Thyroid gland (tissue), 4 donors: ENCODE results near the gene ACP2. TPM values are rescaled to one million over a fixed set of nuclear protein-coding genes. Genes with fewer than 3 reads are reported as not detected.

Source experiments
- DNase-seq, 2 donors: peaks; one replicate each; pipeline ENCODE4 v3.0.0-alpha.2; 2019
- H3K27ac ChIP-seq, 3 donors: fragments of 200-600 bp; sonication (generic); 1 replicate in 2 of 3; 2 replicates in 1 of 3; pipeline ENCODE4 v1.5.1; 2016 to 2019; ENCODE audit warnings: mild to moderate bottlenecking in 1 of 3, moderate library complexity in 1 of 3
- H3K27me3 ChIP-seq: fragments of 200-600 bp; sonication (generic); one replicate; pipeline ENCODE4 v1.5.1; 2019
- H3K36me3 ChIP-seq, 2 donors: fragments of 200-600 bp; sonication (generic); one replicate each; pipeline ENCODE4 v1.5.1; 2016 to 2019
- H3K4me1 ChIP-seq, 2 donors: fragments of 200-600 bp; sonication (generic); one replicate each; pipeline ENCODE4 v1.5.1; 2017 to 2019
- H3K4me3 ChIP-seq, 3 donors: fragments of 200-600 bp; sonication (generic); replicated peaks in 1 of 3; 1 replicate in 2 of 3; 2 replicates in 1 of 3; pipeline ENCODE4 v1.5.1; 2016; ENCODE audit warnings: mild to moderate bottlenecking in 1 of 3
- H3K9me3 ChIP-seq: fragments of 200-600 bp; sonication (generic); one replicate; pipeline ENCODE4 v1.5.1; 2017
- CTCF ChIP-seq, 6 experiments: fragments of 200-600 bp in 3 of 6; fragments of 450-650 bp in 3 of 6; sonication (generic) in 3 of 6; IDR thresholded peaks; one replicate each; pipeline ENCODE4 v1.5.1; 2016 to 2019; ENCODE audit warnings: antibody characterized with exemption in 6 of 6, mild to moderate bottlenecking in 2 of 6, inconsistent platforms in 1 of 6, moderate library complexity in 1 of 6
- POLR2A ChIP-seq, 2 donors: fragments of 450-650 bp; IDR thresholded peaks; one replicate each; pipeline ENCODE4 v1.6.1; 2017; ENCODE audit warnings: antibody characterized with exemption in 2 of 2, mild to moderate bottlenecking in 2 of 2, moderate library complexity in 1 of 2
- WGBS, 2 donors: methylation state at CpG; one replicate each; pipeline ENCODE4 v1.1.5; 2017; 5-methylcytosine and 5-hydroxymethylcytosine counted together
- intact Hi-C: fragments of 100-400 bp; cut with DNase I; formaldehyde crosslinking; loops from one replicate; pipeline ENCODE4 v1.15.1; 2023
- total RNA-seq, 4 donors: library from RNA; depleted of rRNA; stranded (reverse); fragments of >200 nt; gene quantifications; one replicate each; pipeline ENCODE4 v1.2.3, GENCODE V29; 2016

The ACP2 gene
- total RNA-seq, 4 donors from 2014 or later, result 32.4 to 98.5 (median 73.3) TPM

DNA sequence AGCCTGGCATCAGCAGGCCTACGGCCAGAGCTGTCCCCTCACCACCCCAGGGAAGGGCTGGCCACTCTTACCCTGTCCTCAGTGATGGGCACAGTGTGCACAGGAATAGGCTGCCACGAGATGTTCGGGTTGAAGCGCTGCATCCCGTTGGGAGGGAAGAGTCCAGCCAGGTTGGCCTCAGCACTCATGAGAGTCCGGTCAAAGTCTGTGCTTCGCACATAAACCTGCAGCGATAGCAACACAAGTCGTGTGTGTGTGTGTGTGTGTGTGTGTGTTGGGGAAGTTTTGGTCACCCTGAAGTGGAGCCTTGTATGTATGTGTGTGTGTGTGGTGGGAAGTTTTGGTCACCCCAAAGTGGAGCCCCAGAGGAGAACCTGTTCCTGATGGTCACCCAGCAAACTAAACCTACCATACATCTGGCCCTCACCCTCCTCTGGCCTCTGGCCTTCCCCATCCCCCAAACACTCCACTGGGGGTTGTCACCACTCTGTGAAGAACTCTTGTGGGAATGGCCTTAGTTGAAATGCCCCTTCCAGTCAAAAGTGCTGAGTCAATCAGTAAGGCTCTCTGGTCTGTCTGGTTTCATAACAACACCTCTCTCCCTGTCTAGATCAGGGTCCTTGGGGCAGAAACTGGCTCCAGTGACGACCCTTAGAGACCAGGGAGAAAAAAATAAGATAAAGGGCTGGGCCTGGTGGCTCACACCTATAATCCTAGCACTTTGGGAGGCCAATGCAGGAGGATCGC lies 2.8 kb downstream of the ACP2 start:
- no peak overlapping the region for H3K27ac ChIP-seq
- no peak for DNase-seq
- H3K4me3 ChIP-seq, result no peak overlapping the region
- intact Hi-C loops, result loop anchor here (5.0 kb wide), 1 partner anchor 63 kb away; no protein-coding TSS in a partner anchor
- H3K36me3 ChIP-seq, result peaks cover 40 to 47% of the 10 kb centered on the region in 2 donors
- H3K4me1 ChIP-seq, result peaks cover 16 to 21% of the 10 kb centered on the region in 2 donors
- WGBS, 2 donors, result 87 to 93% methylated on average over 11 of the region's 11 CpGs
- TF ChIP-seq POLR2A (IDR thresholded peaks at IDR 0.05), result no peak
- no peak for TF ChIP-seq CTCF (IDR thresholded peaks at IDR 0.05)
- no peaks in the 10 kb centered on the region for H3K9me3 ChIP-seq
- H3K27me3 ChIP-seq, result no peaks in the 10 kb centered on the region

DNA sequence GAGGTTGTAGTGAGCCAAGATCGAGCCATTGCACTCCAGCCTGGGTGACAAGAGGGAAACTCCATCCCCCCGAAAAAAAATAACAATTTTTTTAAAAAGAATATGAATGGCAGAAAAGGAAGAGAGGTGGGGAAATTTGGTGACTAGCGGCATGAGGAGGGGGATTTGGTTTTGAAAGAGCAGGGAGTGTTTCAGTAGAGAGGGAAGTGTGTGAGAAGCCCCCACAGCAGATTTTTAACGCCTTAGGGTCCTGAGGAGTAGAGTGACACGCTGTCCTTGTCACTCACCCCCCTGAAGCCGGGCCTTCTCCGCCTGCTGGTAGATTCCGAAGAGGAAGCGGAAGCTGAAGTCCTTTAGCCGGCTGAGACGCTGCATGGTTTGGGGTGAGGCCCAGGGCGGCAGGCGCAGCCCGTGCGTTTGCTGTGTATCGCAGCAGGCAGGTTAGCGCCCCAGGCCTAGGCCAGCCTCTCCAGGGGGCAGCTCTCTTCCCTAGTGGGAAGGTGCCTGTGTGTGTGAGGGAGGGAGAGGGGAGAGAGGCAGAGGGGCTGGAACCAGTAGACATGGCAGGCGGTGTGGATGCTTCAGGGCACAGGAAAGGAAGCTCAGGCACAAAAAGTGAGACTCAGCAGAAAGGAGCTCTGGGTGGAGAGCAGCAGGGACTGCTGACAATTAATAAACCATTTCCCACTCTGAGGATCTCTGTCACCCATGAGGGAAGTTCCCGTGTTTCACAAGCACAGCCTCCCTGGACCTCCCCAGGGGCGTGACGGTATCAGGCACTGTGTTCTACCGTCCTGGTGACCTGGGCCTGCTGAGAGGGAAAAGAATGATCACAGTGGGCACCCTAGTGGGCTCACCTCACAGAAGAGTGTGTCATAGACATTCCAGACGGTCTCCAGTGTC lies 3.9 kb downstream of the ACP2 start:
- no peak overlapping the region for H3K27ac ChIP-seq
- no peak for DNase-seq
- no peaks in the 10 kb centered on the region for H3K9me3 ChIP-seq
- no peaks in the 10 kb centered on the region for H3K27me3 ChIP-seq
- no peak for TF ChIP-seq CTCF (IDR thresholded peaks at IDR 0.05)
- TF ChIP-seq POLR2A (IDR thresholded peaks at IDR 0.05), result no peak
- H3K4me3 ChIP-seq, result no peak overlapping the region
- peaks cover 49 to 55% of the 10 kb centered on the region in 2 donors for H3K36me3 ChIP-seq
- WGBS, 2 donors, result 92% methylated on average over 23 of the region's 23 CpGs
- intact Hi-C loops, result loop anchor here (5.0 kb wide), 1 partner anchor 62 kb away; no protein-coding TSS in a partner anchor
- H3K4me1 ChIP-seq, result peaks cover 14 to 18% of the 10 kb centered on the region in 2 donors

DNA sequence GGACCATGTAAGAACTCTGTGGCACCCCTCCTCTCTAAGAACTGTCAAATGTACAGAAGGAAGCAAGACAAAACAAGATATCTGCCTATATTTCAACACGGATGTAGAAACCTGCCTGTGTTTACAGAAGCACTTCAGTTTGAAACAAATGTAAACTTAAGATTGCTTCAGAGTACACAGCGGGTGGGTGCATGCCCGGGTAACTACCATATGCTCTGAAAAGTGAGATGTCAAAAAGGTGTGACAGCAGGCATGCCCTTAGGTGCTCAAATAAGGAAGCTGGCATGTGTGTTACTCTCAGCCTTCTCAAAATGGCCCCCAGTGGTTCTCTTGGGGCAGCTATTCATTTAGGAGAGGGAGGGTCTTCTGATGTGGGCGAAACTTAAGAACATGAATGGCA lies 5.2 kb downstream of the ACP2 start:
- intact Hi-C loops, result no loop called here
- 88 to 89% methylated on average over 4 of the region's 4 CpGs for WGBS, 2 donors
- Histone ChIP-seq H3K36me3 (peaks cover 58 to 64% of the 10 kb centered on the region in 2 donors), H3K9me3 (no peaks in the 10 kb centered on the region), H3K27me3 (no peaks in the 10 kb centered on the region), H3K27ac (no peak overlapping the region), H3K4me1 (peaks cover 10 to 11% of the 10 kb centered on the region in 2 donors), H3K4me3 (no peak overlapping the region)
- TF ChIP-seq CTCF (IDR thresholded peaks at IDR 0.05) (no peak), POLR2A (IDR thresholded peaks at IDR 0.05) (no peak)
- no peak for DNase-seq

- TF ChIP-seq CTCF (IDR thresholded peaks at IDR 0.05) (no peak), POLR2A (IDR thresholded peaks at IDR 0.05) (no peak)
- H3K27ac ChIP-seq, result no peak overlapping the region
- 93 to 94% methylated on average over 8 to 21 of the region's 21 CpGs for WGBS, 2 donors
Measured at GRCh38 chr11:47242596-47243192, 5.9 kb downstream of the ACP2 start.

More at GRCh38 chr11:47242596-47243192, 5.9 kb downstream of the ACP2 start:
- H3K4me3 ChIP-seq, result no peak overlapping the region
- no peaks in the 10 kb centered on the region for H3K27me3 ChIP-seq
- intact Hi-C loops, result no loop called here
- DNase-seq, result no peak
- no peaks in the 10 kb centered on the region for H3K9me3 ChIP-seq
- H3K36me3 ChIP-seq, result peaks cover 58 to 64% of the 10 kb centered on the region in 2 donors
- H3K4me1 ChIP-seq, result peaks cover 5 to 7% of the 10 kb centered on the region in 2 donors
